ENCODE results near the gene DENND1A.

DENND1A gene

GRCh38 chr9:123604861-123605260 is 325.1 kb downstream of the DENND1A start:
- no peak for DNase-seq

DNA sequence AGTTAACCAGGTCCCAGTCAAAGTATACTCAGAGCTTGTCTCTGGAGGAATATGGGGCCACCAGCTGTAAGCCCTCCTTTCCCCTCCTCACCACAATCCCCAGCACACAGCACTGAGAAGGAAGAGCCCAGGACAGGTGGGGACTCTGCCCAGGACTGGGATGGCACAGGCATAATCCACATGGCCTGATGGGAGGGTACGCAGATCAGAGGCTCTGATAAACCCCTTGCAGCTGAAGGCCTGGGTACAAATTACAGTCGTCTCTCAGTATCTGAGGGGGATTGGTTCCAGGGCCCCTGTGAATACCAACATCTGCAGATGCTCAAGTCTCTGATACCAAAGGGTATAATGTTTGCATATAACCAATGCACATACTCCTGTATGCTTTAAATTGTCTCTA is 328.1 kb downstream of the DENND1A start:
- DNase-seq = no peak

DNA sequence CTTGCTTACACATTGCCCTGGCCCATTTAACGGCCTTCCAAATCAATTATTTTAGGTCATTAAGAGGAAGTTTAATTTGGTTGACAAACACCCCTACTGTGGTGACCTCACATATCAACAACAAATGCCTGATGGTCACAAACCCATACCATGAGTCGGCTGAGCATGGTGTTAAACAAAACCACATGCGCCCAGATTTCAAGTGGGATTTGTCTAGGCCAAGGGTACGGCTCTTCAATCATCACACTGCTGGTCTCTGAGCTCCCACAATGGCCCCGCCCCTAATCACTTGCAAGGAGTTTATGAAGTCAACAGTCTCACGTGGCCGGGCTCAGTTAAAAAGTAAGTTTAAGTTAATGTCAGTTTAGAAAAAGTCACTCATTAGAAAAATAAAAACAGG is 330.1 kb downstream of the DENND1A start:
- no peak for DNase-seq

DNA sequence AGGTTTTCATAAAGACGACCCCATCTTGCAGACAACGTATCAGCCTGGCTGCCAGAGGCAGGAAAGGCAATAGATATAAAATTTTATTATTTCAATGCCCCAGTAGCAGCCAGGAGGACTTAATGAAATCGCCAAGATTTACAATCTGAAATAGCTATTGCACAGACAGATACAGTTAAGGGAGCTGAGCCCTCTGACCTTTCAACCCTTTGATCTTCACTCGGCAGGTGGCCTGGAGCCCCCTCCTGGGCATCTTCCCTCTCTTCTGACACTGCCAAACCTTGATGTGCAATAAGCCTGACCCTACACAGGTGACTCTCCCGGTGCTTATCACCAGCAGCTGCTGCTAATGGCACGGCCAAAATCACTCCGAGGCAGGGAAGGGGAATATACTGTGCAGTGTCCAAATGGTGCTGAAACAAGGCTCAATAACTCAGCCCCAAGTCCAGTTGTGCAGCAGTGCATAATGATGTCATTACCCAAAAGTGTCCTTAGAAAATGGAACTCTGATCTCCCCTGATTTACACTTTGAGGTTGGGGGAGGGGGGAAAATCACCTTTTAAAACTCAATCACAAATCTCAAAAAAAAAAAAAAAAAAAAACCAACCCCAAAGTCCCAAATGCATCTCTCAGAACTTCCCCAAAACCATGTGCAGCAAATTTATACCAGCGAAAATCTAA is 331.9 kb downstream of the DENND1A start:
- DNase-seq = no peak

DNA sequence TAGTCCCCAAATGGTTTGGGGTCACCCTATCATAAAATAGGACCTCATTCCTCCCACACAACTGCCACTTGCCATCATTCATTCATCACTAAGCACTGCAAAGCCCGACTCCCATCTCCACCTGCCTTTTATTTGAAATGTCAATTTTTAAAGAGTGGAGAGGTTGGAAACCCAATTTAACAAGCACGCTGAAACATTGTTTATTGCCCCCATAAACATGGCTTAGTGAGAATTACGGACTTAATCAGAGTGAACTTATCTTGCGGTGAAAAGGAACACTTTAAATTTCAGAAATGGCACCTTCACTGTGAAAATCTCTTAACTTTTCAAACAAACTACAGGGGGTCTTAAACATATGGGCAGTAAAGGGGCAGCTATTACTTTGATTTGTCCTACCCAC is 332.9 kb downstream of the DENND1A start:
- DNase-seq = no peak

- DNase-seq = no peak
Measured at GRCh38 chr9:123591283-123591682, 338.6 kb downstream of the DENND1A start.

- DNase-seq = no peak
Measured at GRCh38 chr9:123590499-123590898, 339.4 kb downstream of the DENND1A start.

GRCh38 chr9:123589361-123590239 is 340.3 kb downstream of the DENND1A start:
- no peak for DNase-seq

- no peak for DNase-seq
Measured at GRCh38 chr9:123586275-123586674, 343.7 kb downstream of the DENND1A start.

DNA sequence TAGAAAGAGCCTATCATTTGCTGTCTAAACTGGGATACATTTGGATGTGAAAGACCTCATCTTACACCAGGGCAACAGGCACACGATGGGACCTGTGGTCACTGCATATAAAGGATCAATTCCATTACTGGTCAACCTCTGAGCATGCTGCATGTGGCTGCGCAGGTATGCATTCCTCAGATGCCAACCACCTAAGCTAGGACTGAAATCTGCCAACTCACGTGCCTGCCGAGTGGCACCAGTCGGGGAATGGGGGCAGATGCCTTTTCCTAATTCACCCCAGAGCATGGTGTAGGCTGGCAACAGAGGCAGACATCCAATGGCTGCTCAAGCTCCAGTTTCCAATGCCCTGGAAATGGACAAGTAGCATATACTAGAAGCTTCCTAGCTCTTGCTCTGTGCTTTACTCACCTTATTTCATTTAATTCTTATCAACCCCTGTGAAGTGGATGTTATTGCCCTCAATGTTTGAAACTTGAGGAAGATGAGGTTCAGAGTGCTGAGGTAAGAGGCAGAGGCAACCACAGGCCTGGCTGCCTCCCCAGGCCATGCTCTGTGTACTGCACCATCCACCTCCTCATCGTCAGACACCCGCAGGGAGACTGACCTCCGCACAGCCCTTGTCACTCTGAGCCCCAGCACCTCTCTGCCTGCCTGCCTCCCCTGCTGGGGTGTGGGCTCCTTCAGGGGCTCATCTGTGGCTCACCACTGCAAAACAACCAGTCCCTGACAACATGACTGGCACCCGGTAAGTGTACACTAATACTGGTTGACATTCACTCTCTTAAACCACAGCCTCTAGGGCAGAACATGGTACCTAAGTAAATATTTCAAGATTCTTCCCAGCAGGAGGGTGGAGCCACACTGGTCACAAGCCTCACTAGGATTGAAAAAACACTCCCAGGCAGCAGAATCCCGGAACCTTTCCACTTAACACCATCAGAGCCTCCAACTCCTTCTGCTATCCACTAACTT is 345.4 kb downstream of the DENND1A start:
- no peak for DNase-seq

- no peak for DNase-seq
Measured at GRCh38 chr9:123583646-123584045, 346.3 kb downstream of the DENND1A start.

DNA sequence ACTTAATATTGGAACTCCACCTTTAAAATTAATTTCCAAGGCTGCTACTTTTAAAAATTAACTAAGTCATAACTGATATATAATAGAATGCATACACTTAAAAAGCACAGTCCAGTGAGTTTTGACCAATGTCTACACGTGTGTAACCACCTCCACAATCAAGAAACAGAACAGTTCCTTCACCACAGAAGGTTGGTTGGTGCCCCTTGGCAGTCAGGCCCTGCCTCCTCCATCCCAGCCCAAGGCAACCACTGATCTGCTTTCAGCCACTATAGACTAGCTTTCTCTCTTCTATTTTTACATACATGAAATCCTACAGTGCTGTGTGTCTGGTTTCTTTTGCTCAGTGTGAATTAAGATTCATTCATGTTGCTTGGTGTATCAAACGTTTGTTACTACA is 358.7 kb downstream of the DENND1A start:
- no peak for DNase-seq

DNA sequence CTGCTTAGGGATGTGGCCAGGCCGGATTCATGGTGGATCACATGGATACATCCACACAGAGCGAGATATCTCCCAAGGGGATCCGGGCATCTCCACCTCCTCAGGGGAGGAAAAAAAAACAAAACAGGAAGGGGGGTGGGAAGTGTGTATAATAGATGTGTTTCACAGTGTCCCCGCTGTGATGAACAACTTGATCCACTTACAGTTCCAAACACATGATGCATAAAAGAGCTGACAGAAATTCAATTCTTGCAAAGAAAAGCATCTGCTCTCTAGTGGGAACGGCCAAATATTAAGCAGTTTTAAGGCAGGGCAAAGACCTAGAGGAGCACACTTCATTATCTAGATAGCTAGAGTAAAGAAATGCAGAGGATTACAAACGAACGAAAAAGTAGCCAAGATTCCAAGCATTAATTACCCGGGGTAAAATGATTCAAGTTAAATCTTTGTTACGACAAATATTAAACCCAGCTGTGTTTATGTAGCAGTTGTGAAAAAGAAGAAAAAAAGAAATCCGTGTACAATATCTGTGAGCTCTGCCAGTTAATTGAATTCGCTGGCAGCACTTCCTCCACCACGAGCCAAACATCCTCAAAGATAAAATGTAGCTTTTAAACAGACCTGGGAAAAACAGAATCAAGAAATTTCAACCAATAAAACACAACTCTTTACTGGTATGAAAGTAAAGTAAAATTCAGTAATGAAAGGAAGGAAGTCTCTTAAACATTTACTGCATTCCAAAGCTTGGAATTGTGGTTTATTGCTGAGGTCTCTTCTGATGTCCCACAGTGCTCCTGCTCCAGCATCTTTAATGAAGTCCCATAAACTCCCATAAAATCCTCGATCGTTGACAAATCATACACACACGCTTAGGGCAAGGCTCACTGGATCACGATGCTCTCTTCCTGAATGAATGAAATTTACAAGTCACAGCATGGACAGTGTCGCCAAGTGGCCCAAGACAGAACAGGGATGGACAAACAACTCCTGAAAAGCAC is 360.9 kb downstream of the DENND1A start:
- no peak for DNase-seq

DNA sequence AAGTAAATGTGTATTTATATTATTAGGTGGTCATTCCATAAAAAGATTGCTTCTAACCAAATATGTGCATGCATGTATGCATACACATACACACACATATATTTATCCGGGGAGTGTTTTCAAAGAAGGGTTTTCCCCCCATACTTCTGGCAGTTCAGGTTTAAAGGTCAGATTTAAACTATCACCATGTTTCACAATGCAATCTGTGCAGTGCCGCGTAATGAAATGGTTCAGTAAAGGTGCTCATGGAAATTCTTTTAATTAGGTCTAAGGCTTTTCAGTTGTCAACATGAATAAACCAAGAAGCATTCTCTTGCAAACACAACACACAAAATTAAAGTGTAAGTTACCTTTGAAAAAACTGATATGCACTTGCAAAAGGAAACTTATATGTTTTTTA is 362.9 kb downstream of the DENND1A start:
- no peak for DNase-seq

DNA sequence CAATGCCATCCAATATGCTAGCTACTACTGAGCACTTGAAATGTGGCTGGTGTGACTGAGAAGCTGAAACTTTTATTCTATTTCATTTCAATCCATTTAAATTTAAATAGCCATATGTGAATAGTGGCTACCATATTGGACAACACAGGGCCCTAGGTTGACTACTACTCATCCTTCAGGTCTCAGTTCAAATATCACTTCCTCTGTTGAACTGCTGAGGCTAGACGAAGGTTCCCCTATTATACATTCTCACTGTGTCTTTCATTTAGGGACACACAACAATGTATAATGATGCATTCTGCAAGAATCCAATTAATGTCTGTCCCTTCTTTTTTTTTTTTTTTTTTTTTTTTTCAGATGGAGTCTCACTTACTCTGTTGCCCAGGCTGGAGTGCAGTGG is 365.3 kb downstream of the DENND1A start:
- no peak for DNase-seq

- no peak for DNase-seq
Measured at GRCh38 chr9:123562844-123563346, 367.0 kb downstream of the DENND1A start.

DNA sequence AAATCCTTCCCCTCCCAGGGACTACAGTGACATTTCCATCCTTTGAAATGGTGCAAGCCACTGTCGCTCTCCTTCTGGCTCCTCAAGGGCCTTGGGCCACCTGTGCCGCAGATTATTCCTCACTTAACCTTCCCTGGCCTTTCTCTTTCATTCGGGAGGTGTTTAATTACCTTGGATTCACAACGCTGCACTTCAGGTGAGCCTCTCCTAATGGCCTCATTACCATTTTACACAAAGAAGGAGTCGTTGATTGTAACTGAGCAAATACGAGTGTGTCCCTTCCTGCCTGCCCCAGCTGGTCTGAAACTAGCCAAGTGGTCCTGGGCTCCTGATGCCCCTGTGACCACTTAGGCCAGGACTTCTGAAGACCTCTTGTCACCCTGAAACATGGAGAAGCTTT is 368.9 kb downstream of the DENND1A start:
- DNase-seq = no peak

DNA sequence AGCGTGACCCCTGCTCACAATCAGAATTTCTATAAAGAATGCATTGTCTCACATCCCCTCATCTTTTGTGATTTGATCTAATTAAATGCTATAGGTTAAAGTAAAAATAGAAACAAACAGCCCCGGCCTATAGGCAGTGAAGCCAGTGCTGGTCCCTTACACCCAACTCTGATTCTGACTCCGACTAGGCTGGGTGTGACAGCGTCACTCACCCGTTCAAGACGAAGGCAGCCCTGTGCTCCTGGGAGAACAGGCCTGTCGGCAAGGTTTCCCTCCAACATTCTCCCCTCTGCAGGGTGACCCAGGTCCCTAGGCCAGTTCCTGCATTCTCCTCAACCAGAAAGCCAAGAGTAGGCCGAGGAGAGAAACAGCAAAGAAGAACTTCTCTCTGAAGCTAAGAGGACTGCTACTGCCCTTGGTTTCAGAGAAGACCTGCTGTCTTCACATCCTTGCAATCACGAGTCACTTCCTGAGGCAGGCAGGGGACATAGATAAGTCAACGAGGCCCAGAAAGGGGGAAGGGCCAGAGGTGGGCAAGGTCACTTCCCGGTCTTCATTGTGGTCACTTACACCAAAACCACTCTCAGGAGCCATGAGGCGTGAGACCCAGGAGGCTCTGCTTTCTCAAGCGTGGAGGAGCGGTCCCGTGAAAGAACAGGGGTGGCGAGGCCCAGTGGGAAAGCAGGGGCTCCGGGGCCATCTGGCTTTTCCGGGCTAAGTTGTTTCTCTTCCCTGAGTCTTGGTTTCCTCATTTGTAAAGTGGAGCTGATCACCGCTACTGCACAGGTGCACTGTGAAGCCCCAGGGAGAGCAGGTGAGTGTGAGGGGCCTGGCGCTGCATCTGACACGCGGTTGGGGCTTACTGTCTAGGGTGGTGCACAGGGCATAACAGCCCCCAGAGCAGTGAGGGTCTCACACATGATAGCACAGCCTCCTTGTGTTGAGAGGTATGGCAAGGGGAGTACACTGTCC is 373.2 kb downstream of the DENND1A start:
- no peak for DNase-seq

DNA sequence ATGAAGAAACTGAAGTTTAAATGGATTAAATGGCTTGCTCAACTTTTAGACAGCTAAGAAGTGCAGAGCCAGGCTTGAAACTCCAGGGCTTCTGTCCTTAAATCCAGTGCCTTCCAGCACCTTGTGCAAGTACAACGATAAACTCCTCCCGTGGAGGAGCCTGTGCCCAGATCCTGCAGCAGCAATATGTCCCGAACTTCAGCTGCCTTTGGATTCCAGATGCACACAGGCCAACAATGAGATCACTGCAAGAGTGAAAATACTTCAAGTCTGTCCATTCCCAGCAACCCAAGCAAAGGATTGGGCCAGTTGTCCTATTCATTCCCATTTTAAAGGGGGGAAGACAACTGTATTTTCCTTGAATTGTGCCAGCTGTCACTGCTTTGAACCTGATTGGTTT is 374.3 kb downstream of the DENND1A start:
- DNase-seq = no peak

DNA sequence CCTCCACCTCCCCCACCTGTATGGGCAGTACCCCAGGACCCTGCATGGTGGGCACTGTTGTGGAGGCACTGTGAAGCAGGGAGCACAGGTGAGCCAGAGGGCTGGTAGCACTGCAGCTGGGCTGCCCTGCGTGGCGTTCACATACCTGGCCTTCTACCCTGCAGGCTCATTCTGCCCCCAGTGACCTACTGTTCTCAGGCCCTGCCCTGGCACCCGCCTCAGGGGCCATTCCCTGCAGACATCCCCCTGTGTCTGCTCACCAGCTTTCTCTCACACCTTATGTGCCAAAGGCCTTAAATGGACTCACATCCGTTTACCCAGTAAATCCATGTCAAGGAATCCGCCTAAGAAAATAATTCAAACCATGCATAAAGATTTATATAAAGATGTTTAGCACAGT is 377.4 kb downstream of the DENND1A start:
- DNase-seq = no peak
